GM19035 (cell line): ENCODE data around the gene RNF145.
"Not testable (repeated sequence)": the region's sequence is repeated elsewhere in the genome, so short reads cannot be mapped to it uniquely, and the experiment has no call there.

Source experiments
- ATAC-seq: cut with Tn5 transposase; IDR thresholded peaks from one replicate; pipeline ENCODE4 v1.9.1; 2021; ENCODE audit not compliant: unreplicated experiment

Gene RNF145

DNA sequence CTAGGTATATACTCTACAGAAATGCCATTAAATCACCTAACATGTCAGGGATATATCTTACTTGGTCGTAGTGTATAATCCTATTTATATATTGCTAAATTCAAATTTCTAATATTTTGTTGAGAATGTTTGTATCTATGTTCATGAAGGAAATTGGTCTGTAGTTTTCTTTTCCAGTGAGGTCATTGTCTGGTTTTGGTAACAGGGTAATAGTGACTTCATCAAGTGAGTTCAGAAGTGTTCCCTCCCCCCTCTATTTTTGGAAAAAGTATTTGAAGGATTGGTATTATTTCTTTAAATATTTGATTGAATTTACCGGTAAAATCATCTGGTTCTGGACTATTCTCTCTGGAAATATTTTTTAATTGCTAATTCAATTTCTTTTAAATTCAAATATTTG, 86.2 kb downstream of the RNF145 start:
- no peak for ATAC-seq

DNA sequence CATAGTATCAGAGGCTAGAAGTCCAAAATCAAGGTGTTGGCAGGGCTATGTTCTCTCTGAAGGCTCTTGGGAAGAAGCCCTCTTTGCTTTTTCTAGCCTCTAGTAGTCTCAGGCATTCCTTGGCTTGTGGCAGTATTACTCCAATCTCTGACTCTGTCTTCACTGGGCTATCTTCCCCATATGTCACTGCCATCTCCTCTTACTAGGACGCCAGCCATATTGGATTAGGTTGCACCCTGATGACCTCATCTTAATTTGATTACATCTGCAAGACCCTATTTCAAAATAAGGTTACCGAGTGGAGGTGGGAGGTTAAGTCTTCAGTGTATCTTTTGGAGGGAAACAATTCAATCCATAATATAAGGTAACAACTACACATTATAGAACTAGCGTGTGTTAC, 88.3 kb downstream of the RNF145 start:
- ATAC-seq = no peak

DNA sequence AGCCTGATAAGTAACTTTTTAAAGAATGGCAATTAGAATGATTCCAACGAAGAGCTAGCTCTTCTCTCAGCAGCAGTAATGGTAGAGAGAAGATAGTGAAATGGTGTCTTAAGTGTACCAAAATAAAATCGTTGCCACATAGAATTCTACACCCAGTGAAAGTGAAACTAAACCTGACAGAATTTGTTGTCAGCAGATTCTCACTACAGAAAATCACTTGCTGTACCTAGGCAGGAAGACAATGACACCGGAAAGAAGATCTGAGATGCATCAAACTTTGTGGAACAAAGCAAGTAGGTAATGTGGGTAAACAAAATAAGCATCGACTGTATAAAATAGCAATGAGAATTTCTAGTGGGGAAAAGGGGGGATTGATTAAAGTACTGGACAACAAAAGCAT, 88.9 kb downstream of the RNF145 start:
- ATAC-seq = no peak

DNA sequence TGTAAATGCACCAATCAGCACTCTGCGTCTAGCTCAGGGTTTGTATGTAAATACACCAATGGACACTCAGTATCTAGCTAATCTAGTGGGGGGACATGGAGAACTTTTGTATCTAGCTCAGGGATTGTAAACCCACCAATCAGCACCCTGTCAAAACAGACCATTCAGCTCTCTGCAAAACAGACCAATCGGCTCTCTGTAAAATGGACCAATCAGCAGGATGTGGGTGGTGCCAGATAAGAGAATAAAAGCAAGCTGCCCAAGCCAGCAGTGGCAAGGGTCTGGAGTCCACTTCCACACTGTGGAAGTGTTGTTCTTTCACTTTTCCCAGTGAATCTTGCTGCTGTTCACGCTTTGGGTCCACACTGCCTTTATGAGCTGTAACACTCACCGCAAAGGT, 89.5 kb downstream of the RNF145 start:
- ATAC-seq = not testable (repeated sequence)

DNA sequence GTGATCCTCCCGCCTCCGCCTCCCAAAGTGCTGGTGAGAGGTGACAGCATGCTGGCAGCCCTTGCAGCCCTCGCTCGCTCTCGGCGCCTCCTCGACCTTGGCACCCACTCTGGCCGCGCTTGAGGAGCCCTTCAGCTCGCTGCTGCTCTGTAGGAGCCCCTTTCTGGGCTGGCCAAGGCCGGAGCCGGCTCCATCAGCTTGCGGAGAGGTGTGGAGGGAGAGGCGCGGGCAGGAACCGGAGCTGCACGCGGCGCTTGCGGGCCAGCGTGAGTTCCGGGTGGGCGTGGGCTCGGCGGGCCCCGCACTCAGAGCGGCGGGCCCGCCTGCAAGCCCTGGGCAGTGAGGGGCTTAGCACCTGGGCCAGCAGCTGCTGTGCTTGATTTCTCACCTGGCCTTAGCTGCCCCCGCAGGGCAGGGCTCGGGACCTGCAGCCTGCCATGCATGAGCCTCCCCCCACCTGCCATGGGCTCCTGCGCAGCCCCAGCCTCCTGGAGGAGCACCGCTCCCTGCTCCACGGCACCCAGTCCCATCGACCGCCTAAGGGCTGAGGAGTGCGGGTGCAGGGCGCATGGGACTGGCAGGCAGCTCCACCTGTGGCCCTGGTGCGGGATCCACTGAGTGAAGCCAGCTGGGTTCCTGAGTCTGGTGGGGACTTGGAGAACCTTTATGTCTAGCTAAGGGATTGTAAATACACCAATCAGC, 90.2 kb downstream of the RNF145 start:
- ATAC-seq = not testable (repeated sequence)

DNA sequence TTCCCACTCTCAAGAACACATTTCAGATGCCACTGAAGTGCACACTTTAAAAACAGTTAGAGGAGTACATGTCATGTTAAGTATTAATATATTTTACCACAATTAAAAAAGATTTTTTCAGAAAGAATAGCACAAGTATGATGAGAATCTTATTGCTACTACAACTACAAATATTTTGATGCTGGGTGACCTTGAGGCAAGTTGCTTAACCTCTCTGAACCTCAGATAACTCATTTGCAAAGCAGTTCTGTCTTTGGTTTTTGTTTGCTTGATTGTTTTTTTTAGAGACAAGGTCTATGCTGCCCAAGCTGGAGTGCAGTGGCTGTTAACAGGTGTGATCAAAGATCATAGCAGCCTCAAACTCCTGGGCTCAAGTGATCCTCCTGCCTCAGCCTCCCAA, 95.9 kb downstream of the RNF145 start:
- ATAC-seq = no peak

DNA sequence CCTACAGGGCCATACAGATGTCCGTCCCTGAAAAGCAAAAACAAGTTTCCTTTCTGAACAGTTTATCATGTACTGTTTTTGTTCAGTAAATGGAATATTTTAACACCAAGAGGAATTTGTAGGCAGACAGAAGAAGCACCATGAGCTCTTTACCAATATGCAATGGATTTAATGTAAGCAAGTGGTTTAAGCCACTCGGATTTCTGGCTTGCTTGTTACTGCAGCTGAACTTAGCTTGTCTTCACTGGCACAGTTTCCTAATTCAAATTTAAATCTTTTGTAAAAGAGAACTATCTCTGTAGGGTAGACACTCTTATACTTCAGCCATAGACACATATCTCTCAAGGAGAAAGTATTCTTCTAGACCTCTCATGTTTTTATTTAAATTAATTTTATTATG, 96.9 kb downstream of the RNF145 start:
- ATAC-seq = no peak
